Cardiac fibroblast (primary cell): Measurements from ENCODE around the gene ENG.

Experiments used
- DNase-seq, 2 donors: peaks; one replicate each; pipeline versions ENCODE4 v3.0.0 to v3.0.0-alpha.2; 2010; ENCODE audit warnings: low read depth in 2 of 2
- H3K4me3 ChIP-seq, 2 donors: replicated peaks in 1 of 2; 1 replicate in 1 of 2; 2 replicates in 1 of 2; pipeline ENCODE4 v1.5.1; 2011; ENCODE audit warnings: low read depth in 2 of 2, low read length in 2 of 2, mild to moderate bottlenecking in 2 of 2, moderate library complexity in 1 of 2
- TF ChIP-seq, protein P1 (sequence below): IDR thresholded peaks from one replicate; pipeline ENCODE4 v1.5.1; 2011; ENCODE audit warnings: low read depth, mild to moderate bottlenecking, low read length, inconsistent platforms

Gene ENG

GRCh38 chr9:127832248-127832647 is 22.2 kb downstream of the ENG start:
- DNase-seq: no peak
- H3K4me3 ChIP-seq: no peak overlapping the region

GRCh38 chr9:127829205-127829906 is 25.1 kb downstream of the ENG start:
- TF ChIP-seq, protein P1, sequence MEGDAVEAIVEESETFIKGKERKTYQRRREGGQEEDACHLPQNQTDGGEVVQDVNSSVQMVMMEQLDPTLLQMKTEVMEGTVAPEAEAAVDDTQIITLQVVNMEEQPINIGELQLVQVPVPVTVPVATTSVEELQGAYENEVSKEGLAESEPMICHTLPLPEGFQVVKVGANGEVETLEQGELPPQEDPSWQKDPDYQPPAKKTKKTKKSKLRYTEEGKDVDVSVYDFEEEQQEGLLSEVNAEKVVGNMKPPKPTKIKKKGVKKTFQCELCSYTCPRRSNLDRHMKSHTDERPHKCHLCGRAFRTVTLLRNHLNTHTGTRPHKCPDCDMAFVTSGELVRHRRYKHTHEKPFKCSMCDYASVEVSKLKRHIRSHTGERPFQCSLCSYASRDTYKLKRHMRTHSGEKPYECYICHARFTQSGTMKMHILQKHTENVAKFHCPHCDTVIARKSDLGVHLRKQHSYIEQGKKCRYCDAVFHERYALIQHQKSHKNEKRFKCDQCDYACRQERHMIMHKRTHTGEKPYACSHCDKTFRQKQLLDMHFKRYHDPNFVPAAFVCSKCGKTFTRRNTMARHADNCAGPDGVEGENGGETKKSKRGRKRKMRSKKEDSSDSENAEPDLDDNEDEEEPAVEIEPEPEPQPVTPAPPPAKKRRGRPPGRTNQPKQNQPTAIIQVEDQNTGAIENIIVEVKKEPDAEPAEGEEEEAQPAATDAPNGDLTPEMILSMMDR: no peak
- H3K4me3 ChIP-seq: no peak overlapping the region
- DNase-seq: no peak

More at GRCh38 chr9:127832248-127832647, 22.2 kb downstream of the ENG start:
- TF ChIP-seq, protein P1: no peak

DNA sequence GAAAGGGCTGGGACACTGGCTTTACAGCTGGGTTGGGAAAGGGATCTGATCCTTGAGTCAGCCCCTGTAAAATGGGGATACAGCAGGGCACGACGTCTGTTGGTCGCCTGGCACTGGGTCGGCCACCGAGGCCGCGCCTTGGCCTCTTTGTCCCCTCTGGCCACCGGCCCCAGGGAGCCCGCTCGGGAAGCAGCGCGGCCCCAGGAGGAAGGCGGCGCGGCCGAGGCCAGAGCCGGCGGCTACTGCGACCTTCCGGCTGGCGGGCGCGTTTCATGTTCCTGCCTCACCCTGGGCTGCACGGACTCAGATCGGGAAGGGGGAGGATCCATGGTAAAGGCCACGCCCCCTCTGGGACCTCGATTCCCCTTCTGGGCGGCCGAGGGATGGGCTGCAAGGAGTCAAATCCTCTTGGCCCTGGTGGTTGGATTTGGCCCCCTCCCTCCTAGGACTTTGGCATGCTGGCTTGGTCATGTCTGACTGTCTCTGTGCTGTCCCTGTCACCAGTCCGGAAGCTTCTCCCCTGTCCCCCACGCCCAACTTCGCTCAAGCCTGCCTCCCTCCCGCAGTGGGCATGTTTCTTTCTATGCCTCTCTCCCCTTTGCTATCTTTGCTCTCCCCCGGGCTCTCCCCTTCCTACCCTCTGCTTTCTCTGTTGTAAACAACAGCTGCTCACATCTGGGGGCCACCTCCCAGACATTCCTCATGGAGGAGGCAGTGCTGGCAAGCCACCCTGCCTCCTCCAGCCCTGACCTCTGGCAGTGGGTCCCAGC is 26.0 kb downstream of the ENG start:
- TF ChIP-seq, protein P1: no peak
- peak; percentile 73 to 87 for DNase-seq
- H3K4me3 ChIP-seq: no peak overlapping the region

DNA sequence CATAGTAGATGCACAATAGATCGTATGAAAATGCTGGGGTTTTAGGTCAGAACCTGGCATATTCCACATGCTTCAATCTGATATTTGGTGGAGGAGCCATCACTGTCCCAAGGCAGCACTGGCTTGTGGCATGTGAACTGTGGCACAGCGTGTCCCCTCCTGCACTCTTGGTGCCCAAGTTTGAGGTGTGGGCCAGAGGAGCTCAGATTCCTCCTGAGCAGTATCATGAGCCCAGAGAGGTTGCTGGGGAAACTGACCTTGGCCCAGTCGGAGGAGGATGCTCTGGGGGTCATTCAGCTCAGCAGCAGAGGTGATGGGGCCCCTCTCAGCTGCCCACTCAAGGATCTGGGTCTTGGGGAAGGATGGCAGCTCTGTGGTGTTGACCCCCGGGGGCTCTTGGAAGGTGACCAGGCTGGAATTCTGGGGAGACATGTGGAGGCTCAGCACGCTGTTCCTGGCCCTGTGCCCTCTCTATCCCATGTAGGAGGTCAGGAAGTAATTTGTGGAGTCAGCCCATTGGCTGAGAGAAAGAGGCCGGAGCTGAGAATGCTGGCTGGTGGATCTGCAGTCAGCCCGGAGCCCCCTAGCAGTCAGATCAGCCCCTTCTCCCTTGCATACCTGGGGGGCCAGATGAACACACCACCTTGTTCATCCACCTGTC is 28.1 kb downstream of the ENG start:
- no peak overlapping the region for H3K4me3 ChIP-seq
- no peak for DNase-seq
- TF ChIP-seq, protein P1: no peak

GRCh38 chr9:127825319-127826051 is 29.0 kb downstream of the ENG start:
- no peak for DNase-seq
- TF ChIP-seq, protein P1: peak; percentile 9
- H3K4me3 ChIP-seq: no peak overlapping the region

DNA sequence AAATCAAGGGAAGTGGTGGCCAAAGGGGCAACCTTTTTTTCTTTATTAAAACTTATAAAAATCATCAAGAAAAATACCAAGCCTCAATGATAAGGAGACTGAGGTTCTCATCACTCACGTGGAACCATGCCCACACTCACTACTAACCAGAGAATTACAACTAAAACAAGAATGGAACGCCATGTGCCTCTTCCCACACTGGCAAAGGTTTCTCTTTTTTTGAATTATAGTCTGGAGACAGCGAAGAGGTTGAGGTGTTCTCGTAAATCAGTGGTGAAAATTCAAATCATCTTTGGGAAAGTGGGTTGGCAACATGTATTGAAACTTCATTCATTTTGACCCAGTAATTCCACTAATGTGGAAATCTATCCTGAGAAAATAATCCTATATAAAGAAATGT is 32.4 kb downstream of the ENG start:
- H3K4me3 ChIP-seq: no peak overlapping the region
- DNase-seq: no peak
- TF ChIP-seq, protein P1: no peak
